B cell (primary cell): ENCODE results near the gene ERC2.

Source experiments
- EZH2 ChIP-seq: IDR thresholded peaks from 2 replicates; pipeline ENCODE4 v1.6.1; 2012; ENCODE audit warnings: borderline replicate concordance, low read depth, mild to moderate bottlenecking, moderate library complexity, low read length; ENCODE audit not compliant: insufficient read depth, poor library complexity, severe bottlenecking
- TF ChIP-seq, protein P1 (sequence below): fragments of 200-600 bp; IDR thresholded peaks from one replicate; pipeline ENCODE4 v1.8.0; 2022; ENCODE audit warnings: antibody characterized with exemption, mild to moderate bottlenecking

DNA sequence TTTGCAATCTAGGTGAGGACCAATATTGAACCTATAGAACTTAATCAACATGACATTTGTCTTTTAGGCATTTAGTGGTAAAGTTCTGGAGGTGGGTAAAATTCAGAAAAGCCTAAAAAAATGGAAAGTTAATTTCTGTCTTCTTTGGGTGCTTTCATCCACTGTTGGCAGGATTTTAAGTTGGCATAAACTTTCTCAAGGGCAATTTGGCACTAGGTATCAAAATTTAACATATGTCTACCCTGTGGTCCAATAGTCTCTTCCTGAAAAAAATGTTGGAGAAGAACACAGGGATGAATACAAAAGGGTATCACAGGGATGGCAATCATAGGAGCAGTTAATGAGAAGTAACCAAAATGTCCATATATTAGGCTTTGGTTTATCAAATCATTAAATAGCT is 754.2 kb downstream of the ERC2 start:
- TF ChIP-seq, protein P1, sequence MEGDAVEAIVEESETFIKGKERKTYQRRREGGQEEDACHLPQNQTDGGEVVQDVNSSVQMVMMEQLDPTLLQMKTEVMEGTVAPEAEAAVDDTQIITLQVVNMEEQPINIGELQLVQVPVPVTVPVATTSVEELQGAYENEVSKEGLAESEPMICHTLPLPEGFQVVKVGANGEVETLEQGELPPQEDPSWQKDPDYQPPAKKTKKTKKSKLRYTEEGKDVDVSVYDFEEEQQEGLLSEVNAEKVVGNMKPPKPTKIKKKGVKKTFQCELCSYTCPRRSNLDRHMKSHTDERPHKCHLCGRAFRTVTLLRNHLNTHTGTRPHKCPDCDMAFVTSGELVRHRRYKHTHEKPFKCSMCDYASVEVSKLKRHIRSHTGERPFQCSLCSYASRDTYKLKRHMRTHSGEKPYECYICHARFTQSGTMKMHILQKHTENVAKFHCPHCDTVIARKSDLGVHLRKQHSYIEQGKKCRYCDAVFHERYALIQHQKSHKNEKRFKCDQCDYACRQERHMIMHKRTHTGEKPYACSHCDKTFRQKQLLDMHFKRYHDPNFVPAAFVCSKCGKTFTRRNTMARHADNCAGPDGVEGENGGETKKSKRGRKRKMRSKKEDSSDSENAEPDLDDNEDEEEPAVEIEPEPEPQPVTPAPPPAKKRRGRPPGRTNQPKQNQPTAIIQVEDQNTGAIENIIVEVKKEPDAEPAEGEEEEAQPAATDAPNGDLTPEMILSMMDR = no peak
- no peak for TF ChIP-seq EZH2
